D721Med (cell line): ENCODE data around the gene RARB.
A peak's percentile ranks its signal among the peaks of the same experiment; 100 is the strongest.

Source experiments
- DNase-seq: peaks from one replicate; pipeline ENCODE4 v3.0.0; 2011; ENCODE audit warnings: low spot score; ENCODE audit not compliant: insufficient read length
- FAIRE-seq: peaks from 2 replicates; lab custom pipeline; 2011; peaks lifted over from hg19 to GRCh38; lab: Jason Lieb, UNC
- CTCF ChIP-seq: IDR thresholded peaks from 2 replicates; pipeline ENCODE4 v1.5.1; 2012; ENCODE audit warnings: mild to moderate bottlenecking, control low read depth; ENCODE audit not compliant: insufficient read depth; ENCODE audit errors: missing control alignments

The RARB gene

GRCh38 chr3:25589104-25589782 is 161.2 kb downstream of the RARB start:
- DNase-seq = no peak
- no peak for FAIRE-seq
- TF ChIP-seq CTCF = no peak

GRCh38 chr3:25589783-25590258 is 161.8 kb downstream of the RARB start:
- no peak for FAIRE-seq
- TF ChIP-seq CTCF = no peak

GRCh38 chr3:25592510-25592968 is 164.5 kb downstream of the RARB start:
- no peak for TF ChIP-seq CTCF
- DNase-seq (no peak), FAIRE-seq (no peak)

More at GRCh38 chr3:25589783-25590258, 161.8 kb downstream of the RARB start:
- no peak for DNase-seq

GRCh38 chr3:25593001-25593400 is 164.9 kb downstream of the RARB start:
- no peak for TF ChIP-seq CTCF
- DNase-seq (no peak), FAIRE-seq (no peak)

GRCh38 chr3:25594007-25594502 is 166.0 kb downstream of the RARB start:
- peak; percentile 70 for TF ChIP-seq CTCF
- peak; percentile 78 for FAIRE-seq
- DNase-seq = no peak

GRCh38 chr3:25597535-25598101 is 169.6 kb downstream of the RARB start:
- FAIRE-seq (no peak), DNase-seq (no peak)
- no peak for TF ChIP-seq CTCF

- FAIRE-seq = no peak
- no peak for DNase-seq
- TF ChIP-seq CTCF = no peak
These were observed 175.6 kb downstream of the RARB start for GRCh38 chr3:25603703-25604102.
